HEK293T (cell line): Measurements from ENCODE around the gene RAB7B.

ENCODE experiments used
- ARNT ChIP-seq: fragments of 450-650 bp; IDR thresholded peaks from 2 replicates; pipeline ENCODE4 v1.6.1; 2017; ENCODE audit warnings: mild to moderate bottlenecking
- BHLHE40 ChIP-seq: fragments of 450-650 bp; IDR thresholded peaks from 2 replicates; pipeline ENCODE4 v1.6.1; 2016; ENCODE audit warnings: mild to moderate bottlenecking, moderate library complexity, borderline replicate concordance
- CTBP1 ChIP-seq: fragments of 450-650 bp; IDR thresholded peaks from 2 replicates; pipeline ENCODE4 v1.6.1; 2016; ENCODE audit warnings: borderline replicate concordance
- ELF4 ChIP-seq: fragments of 450-650 bp; IDR thresholded peaks from 2 replicates; pipeline ENCODE4 v1.6.1; 2017; ENCODE audit warnings: antibody characterized with exemption
- FOXA1 ChIP-seq: fragments of 450-650 bp; IDR thresholded peaks from 2 replicates; pipeline ENCODE4 v1.6.1; 2016; ENCODE audit warnings: mild to moderate bottlenecking
- FOXK2 ChIP-seq: fragments of 450-650 bp; IDR thresholded peaks from 2 replicates; pipeline ENCODE4 v1.6.1; 2016; ENCODE audit warnings: mild to moderate bottlenecking
- FOXM1 ChIP-seq: fragments of 450-650 bp; IDR thresholded peaks from 2 replicates; pipeline ENCODE4 v1.6.1; 2017; ENCODE audit warnings: mild to moderate bottlenecking, borderline replicate concordance
- HDGF ChIP-seq: fragments of 450-650 bp; IDR thresholded peaks from 2 replicates; pipeline ENCODE4 v1.6.1; 2017; ENCODE audit warnings: antibody characterized with exemption, borderline replicate concordance
- NFRKB ChIP-seq: fragments of 450-650 bp; IDR thresholded peaks from 2 replicates; pipeline ENCODE4 v1.6.1; 2016; ENCODE audit warnings: mild to moderate bottlenecking, moderate library complexity
- PKNOX1 ChIP-seq: fragments of 450-650 bp; IDR thresholded peaks from 2 replicates; pipeline ENCODE4 v1.6.1; 2016
- SP1 ChIP-seq: fragments of 450-650 bp; IDR thresholded peaks from 2 replicates; pipeline ENCODE4 v1.6.1; 2017
- SUZ12 ChIP-seq: fragments of 450-650 bp; IDR thresholded peaks from 2 replicates; pipeline ENCODE4 v1.6.1; 2016; ENCODE audit warnings: mild to moderate bottlenecking
- TARDBP ChIP-seq: fragments of 450-650 bp; IDR thresholded peaks from 2 replicates; pipeline ENCODE4 v1.6.1; 2016
- ZNF384 ChIP-seq: fragments of 450-650 bp; IDR thresholded peaks from 2 replicates; pipeline ENCODE4 v1.6.1; 2016

GRCh38 chr1:205983925-205984725 lies 19.1 kb downstream of the RAB7B start:
- no peak for TF ChIP-seq BHLHE40
- no peak for TF ChIP-seq SP1
- TF ChIP-seq FOXK2 = no peak
- TF ChIP-seq ELF4 = no peak
- no peak for TF ChIP-seq FOXA1
- no peak for TF ChIP-seq PKNOX1
- no peak for TF ChIP-seq NFRKB
- no peak for TF ChIP-seq ARNT
- TF ChIP-seq ZNF384 = no peak
- no peak for TF ChIP-seq FOXM1
- no peak for TF ChIP-seq HDGF
- TF ChIP-seq SUZ12 = no peak
- no peak for TF ChIP-seq TARDBP
- TF ChIP-seq CTBP1 = no peak
